Endothelial cell of umbilical vein (primary cell): Measurements from ENCODE around the gene TOR4A. TPM values are rescaled to one million over a fixed set of nuclear protein-coding genes. Genes with fewer than 3 reads are reported as not detected.

Source experiments
- BruUV-seq: library from RNA; stranded (reverse); fragments of 400-500 nt; replicated peaks from 2 replicates; lab custom pipeline; 2021; lab: Mats Ljungman, UMichigan
- CTCF ChIA-PET: fragments of 300-600, 350-600 bp; sonication (Branson Sonifier 250); formaldehyde crosslinking; loops from one replicate; lab custom pipeline; 2021; ENCODE audit warnings: antibody characterized with exemption, inconsistent platforms; lab: Charles Lee
- POLR2A ChIA-PET: fragments of 300-600, 350-600 bp; sonication (Branson Sonifier 250); formaldehyde crosslinking; loops from one replicate; lab custom pipeline; 2021; ENCODE audit warnings: antibody characterized with exemption, inconsistent platforms; lab: Charles Lee
- DNase-seq: peaks from one replicate; pipeline ENCODE4 v3.0.0-alpha.2; 2011; ENCODE audit warnings: low read depth, low spot score
- FAIRE-seq: peaks from 2 replicates; lab custom pipeline; 2011; peaks lifted over from hg19 to GRCh38; lab: Jason Lieb, UNC
- H2AFZ ChIP-seq: 2 replicates; pipeline ENCODE4 v1.6.0; 2012; ENCODE audit warnings: low read depth, low read length, control low read depth, inconsistent platforms
- H3K27ac ChIP-seq: 2 replicates; pipeline ENCODE4 v1.5.1; 2011; ENCODE audit warnings: low read depth, mild to moderate bottlenecking, control low read depth, low read length, moderate library complexity; ENCODE audit not compliant: insufficient read depth
- H3K27me3 ChIP-seq, 2 experiments: 2 replicates each; pipeline versions ENCODE4 v1.6.0 to v1.6.1; 2011; ENCODE audit warnings: low read length in 2 of 2, mixed read lengths in 1 of 2; ENCODE audit not compliant: control insufficient read depth in 2 of 2, insufficient read depth in 2 of 2
- H3K36me3 ChIP-seq, 2 experiments: 2 replicates in 1 of 2; 3 replicates in 1 of 2; pipeline ENCODE4 v1.5.1; 2011; ENCODE audit warnings: low read length in 2 of 2, mild to moderate bottlenecking in 1 of 2, moderate library complexity in 1 of 2; ENCODE audit not compliant: control insufficient read depth in 2 of 2, insufficient read depth in 2 of 2; ENCODE audit errors: extremely low read depth in 1 of 2
- H3K4me1 ChIP-seq: 3 replicates; pipeline ENCODE4 v1.5.1; 2011; ENCODE audit warnings: mild to moderate bottlenecking, low read length; ENCODE audit not compliant: control insufficient read depth, insufficient read depth; ENCODE audit errors: extremely low read depth
- H3K4me2 ChIP-seq: 2 replicates; pipeline ENCODE4 v1.6.1; 2011; ENCODE audit warnings: low read length, control low read depth, mixed read lengths; ENCODE audit not compliant: insufficient read depth
- H3K4me3 ChIP-seq, 3 experiments: fragments of 200-600 bp in 1 of 3; sonication (generic), shearing (Covaris generic) in 1 of 3; replicated peaks in 1 of 3; 2 replicates each; pipeline ENCODE4 v1.5.1; 2011 to 2016; ENCODE audit warnings: control low read depth in 3 of 3, low read length in 3 of 3, mild to moderate bottlenecking in 2 of 3, inconsistent platforms in 1 of 3, low read depth in 1 of 3, moderate library complexity in 1 of 3; ENCODE audit not compliant: insufficient read depth in 1 of 3
- H3K79me2 ChIP-seq: 2 replicates; pipeline ENCODE4 v1.6.0; 2012; ENCODE audit warnings: low read length, inconsistent platforms; ENCODE audit not compliant: control insufficient read depth, insufficient read depth
- H3K9ac ChIP-seq: replicated peaks from 2 replicates; pipeline ENCODE3; 2011; ENCODE audit warnings: low read length, control low read depth; ENCODE audit not compliant: insufficient read depth; ENCODE audit errors: extremely low read depth
- H3K9me1 ChIP-seq: replicated peaks from 3 replicates; pipeline ENCODE4 v1.6.0; 2011; ENCODE audit warnings: mild to moderate bottlenecking, low read length; ENCODE audit not compliant: control insufficient read depth, insufficient read depth; ENCODE audit errors: extremely low read depth
- H3K9me3 ChIP-seq: replicated peaks from 2 replicates; pipeline ENCODE4 v1.5.1; 2012; ENCODE audit warnings: low read length, inconsistent platforms; ENCODE audit not compliant: control insufficient read depth, insufficient read depth
- H4K20me1 ChIP-seq: replicated peaks from 2 replicates; pipeline ENCODE3; 2011; ENCODE audit warnings: mild to moderate bottlenecking, low read length; ENCODE audit not compliant: control insufficient read depth, insufficient read depth; ENCODE audit errors: extremely low read depth
- MAX ChIP-seq: IDR thresholded peaks from 2 replicates; pipeline ENCODE4 v1.6.1; 2011; ENCODE audit not compliant: insufficient read depth, insufficient read length
- POLR2AphosphoS5 ChIP-seq: IDR thresholded peaks from 2 replicates; pipeline ENCODE4 v1.6.1; 2012; ENCODE audit warnings: low read depth, mild to moderate bottlenecking, control low read depth, low read length, moderate library complexity; ENCODE audit not compliant: insufficient read depth
- dilution Hi-C: fragments of 300-500 bp; cut with MboI; formaldehyde crosslinking; loops from one replicate; pipeline ENCODE4 v1.15.0; 2019; ENCODE audit warnings: low sequenced_read_pairs; ENCODE audit not compliant: extremely low pct_ligation_motif_present
- intact Hi-C: fragments of 100-400 bp; cut with micrococcal nuclease; formaldehyde crosslinking; loops from one replicate; pipeline ENCODE4 v1.10.0; 2022
- polyA plus RNA-seq, 4 experiments: library from polyadenylated mRNA; depleted of rRNA in 3 of 4; stranded (reverse) in 3 of 4; unstranded in 1 of 4; fragments of >200 nt; gene quantifications; 2 replicates each; pipeline versions ENCODE4 v1.2.1 to v1.2.3, GENCODE V29; 2011 to 2012; ENCODE audit warnings: missing spikeins in 1 of 4
- total RNA-seq: library from RNA; stranded (reverse); gene quantifications from 2 replicates; pipeline ENCODE4 v1.2.3, GENCODE V29; 2021

TOR4A gene
- total and polyA plus RNA-seq, 2 donors (not counting 3 experiments of a cell fraction or from before 2014, with no cell fraction given) = 32.4 to 48.0 TPM

- no peak overlapping the region for H2AFZ ChIP-seq
- peak overlapping the region in 1 of 3 experiments; percentile 60 for H3K4me3 ChIP-seq
- H3K36me3 ChIP-seq = peaks cover 10 to 18% of the 10 kb centered on the region in 2 experiments
- no peaks in the 10 kb centered on the region for H3K27me3 ChIP-seq
- H4K20me1 ChIP-seq = no peaks in the 10 kb centered on the region
- TF ChIP-seq POLR2AphosphoS5 (no peak), MAX (peak; percentile 32)
- intact Hi-C loops = loop anchor here (1.0 kb wide), 4 partner anchors 7 to 35 kb away; partner anchors contain the start of genes NELFB and TUBB4B
- dilution Hi-C loops = no loop called here
- ChIA-PET POLR2A (interaction anchor here (0.7 to 2.0 kb wide), 7 partner anchors 10 to 40 kb away, joined by 3 to 10 read pairs (median 4); partner anchors contain the start of gene TUBB4B), CTCF (interaction anchor here (0.6 to 2.7 kb wide), 10 partner anchors 10 to 40 kb away, joined by 3 to 23 read pairs (median 5); partner anchors contain the start of gene NRARP)
- peak overlapping the region; percentile 75 for H3K9ac ChIP-seq
- peaks cover 24% of the 10 kb centered on the region for H3K4me1 ChIP-seq
- H3K4me2 ChIP-seq = peak overlapping the region; percentile 24
- peak overlapping the region; percentile 91 for H3K27ac ChIP-seq
- no peaks in the 10 kb centered on the region for H3K9me3 ChIP-seq
- peaks cover 40% of the 10 kb centered on the region for H3K79me2 ChIP-seq
- BruUV-seq = TSS peak; percentile 81
- no peaks in the 10 kb centered on the region for H3K9me1 ChIP-seq
- peak; percentile 45 for DNase-seq
- FAIRE-seq = peak; percentile 59
Measured at GRCh38 chr9:137276473-137277328, 825 bp upstream of the TOR4A start.

- no TSS peak for BruUV-seq
- FAIRE-seq (no peak), DNase-seq (no peak)
- H3K9me3 ChIP-seq = no peaks in the 10 kb centered on the region
- peak overlapping the region; percentile 79 for H3K9ac ChIP-seq
- peak overlapping the region; percentile 52 for H3K4me2 ChIP-seq
- no peaks in the 10 kb centered on the region for H3K27me3 ChIP-seq
- H2AFZ ChIP-seq = no peak overlapping the region
- H4K20me1 ChIP-seq = no peaks in the 10 kb centered on the region
- H3K36me3 ChIP-seq = peaks cover 10 to 12% of the 10 kb centered on the region in 2 experiments
- peak overlapping the region; percentile 39 to 60 (median 51) for H3K4me3 ChIP-seq
- TF ChIP-seq MAX (no peak), POLR2AphosphoS5 (no peak)
- H3K4me1 ChIP-seq = peaks cover 28% of the 10 kb centered on the region
- CTCF ChIA-PET = interaction anchor here (0.9 to 2.7 kb wide), 6 partner anchors 9 to 42 kb away, joined by 3 to 23 read pairs (median 8); partner anchors contain the start of gene NRARP
- dilution Hi-C loops = no loop called here
- intact Hi-C loops = no loop called here
- no peaks in the 10 kb centered on the region for H3K9me1 ChIP-seq
- H3K79me2 ChIP-seq = peaks cover 42% of the 10 kb centered on the region
- peak overlapping the region; percentile 91 for H3K27ac ChIP-seq
- POLR2A ChIA-PET = interaction anchor here (1.2 to 2.0 kb wide), 3 partner anchors 27 to 38 kb away, joined by 4 to 10 read pairs (median 8); partner anchors contain the start of gene TUBB4B
Measured at GRCh38 chr9:137278061-137278701, 655 bp downstream of the TOR4A start.
